ENCODE data around the gene SPEG. TPM values are rescaled to one million over a fixed set of nuclear protein-coding genes. Genes with fewer than 3 reads are reported as not detected.
A peak's percentile ranks its signal among the peaks of the same experiment; 100 is the strongest.

SPEG gene
- total RNA-seq, 3 donors from 2014 or later = 0.32 to 36.6 (median 21.0) TPM

DNA sequence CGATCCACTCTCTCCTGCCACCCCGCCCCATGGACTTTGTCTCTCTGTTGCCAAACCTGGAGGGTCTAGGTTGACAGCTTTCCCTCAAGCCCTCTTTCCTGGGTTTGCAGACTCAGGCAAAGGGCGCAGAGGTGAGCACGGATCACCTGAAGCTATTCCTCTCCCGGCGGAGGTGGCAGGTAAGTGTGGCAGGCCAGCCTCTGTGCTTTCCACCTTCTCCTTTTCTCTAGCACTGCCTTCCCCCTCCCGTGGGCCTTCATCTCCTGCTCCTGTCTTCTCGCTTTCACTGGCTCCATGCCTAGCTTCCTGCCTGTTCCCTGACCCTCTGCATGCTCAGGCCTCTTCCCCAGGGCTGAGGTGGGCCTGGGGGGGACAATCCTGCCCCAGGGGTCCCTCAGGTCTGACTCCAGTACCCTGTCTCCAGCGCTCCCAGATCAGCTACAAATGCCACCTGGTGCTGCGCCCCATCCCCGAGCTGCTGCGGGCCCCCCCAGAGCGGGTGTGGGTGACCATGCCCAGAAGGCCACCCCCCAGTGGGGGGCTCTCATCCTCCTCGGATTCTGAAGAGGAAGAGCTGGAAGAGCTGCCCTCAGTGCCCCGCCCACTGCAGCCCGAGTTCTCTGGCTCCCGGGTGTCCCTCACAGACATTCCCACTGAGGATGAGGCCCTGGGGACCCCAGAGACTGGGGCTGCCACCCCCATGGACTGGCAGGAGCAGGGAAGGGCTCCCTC is 48.2 kb downstream of the SPEG start:
- H3K36me3 ChIP-seq = no peaks in the 10 kb centered on the region
- no peak overlapping the region for H3K27ac ChIP-seq
- H3K4me1 ChIP-seq = no peaks in the 10 kb centered on the region
- H3K4me3 ChIP-seq = no peak overlapping the region
- no peak for DNase-seq (ENCODE audit: low spot score in 2 of 2)
- intact Hi-C loops (cut with DNase I; ENCODE audit: low total_unique reads) = no loop called here
- no peaks in the 10 kb centered on the region for H3K9me3 ChIP-seq
- peaks cover 4 to 9% of the 10 kb centered on the region in 2 donors for H3K27me3 ChIP-seq
- TF ChIP-seq POLR2A (IDR thresholded peaks at IDR 0.05) (no peak), POLR2AphosphoS5 (IDR thresholded peaks at IDR 0.05) (no peak)
- TF ChIP-seq, protein P1, sequence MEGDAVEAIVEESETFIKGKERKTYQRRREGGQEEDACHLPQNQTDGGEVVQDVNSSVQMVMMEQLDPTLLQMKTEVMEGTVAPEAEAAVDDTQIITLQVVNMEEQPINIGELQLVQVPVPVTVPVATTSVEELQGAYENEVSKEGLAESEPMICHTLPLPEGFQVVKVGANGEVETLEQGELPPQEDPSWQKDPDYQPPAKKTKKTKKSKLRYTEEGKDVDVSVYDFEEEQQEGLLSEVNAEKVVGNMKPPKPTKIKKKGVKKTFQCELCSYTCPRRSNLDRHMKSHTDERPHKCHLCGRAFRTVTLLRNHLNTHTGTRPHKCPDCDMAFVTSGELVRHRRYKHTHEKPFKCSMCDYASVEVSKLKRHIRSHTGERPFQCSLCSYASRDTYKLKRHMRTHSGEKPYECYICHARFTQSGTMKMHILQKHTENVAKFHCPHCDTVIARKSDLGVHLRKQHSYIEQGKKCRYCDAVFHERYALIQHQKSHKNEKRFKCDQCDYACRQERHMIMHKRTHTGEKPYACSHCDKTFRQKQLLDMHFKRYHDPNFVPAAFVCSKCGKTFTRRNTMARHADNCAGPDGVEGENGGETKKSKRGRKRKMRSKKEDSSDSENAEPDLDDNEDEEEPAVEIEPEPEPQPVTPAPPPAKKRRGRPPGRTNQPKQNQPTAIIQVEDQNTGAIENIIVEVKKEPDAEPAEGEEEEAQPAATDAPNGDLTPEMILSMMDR (IDR thresholded peaks at IDR 0.05) = no peak

DNA sequence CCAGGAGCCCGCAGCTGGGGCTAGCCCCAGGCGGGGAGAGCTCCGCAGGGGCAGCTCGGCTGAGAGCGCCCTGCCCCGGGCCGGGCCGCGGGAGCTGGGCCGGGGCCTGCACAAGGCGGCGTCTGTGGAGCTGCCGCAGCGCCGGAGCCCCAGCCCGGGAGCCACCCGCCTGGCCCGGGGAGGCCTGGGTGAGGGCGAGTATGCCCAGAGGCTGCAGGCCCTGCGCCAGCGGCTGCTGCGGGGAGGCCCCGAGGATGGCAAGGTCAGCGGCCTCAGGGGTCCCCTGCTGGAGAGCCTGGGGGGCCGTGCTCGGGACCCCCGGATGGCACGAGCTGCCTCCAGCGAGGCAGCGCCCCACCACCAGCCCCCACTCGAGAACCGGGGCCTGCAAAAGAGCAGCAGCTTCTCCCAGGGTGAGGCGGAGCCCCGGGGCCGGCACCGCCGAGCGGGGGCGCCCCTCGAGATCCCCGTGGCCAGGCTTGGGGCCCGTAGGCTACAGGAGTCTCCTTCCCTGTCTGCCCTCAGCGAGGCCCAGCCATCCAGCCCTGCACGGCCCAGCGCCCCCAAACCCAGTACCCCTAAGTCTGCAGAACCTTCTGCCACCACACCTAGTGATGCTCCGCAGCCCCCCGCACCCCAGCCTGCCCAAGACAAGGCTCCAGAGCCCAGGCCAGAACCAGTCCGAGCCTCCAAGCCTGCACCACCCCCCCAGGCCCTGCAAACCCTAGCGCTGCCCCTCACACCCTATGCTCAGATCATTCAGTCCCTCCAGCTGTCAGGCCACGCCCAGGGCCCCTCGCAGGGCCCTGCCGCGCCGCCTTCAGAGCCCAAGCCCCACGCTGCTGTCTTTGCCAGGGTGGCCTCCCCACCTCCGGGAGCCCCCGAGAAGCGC is 49.1 kb downstream of the SPEG start:
- Histone ChIP-seq H3K9me3 (no peaks in the 10 kb centered on the region), H3K4me3 (peak overlapping the region; percentile 10 to 42 (median 27)), H3K27ac (no peak overlapping the region), H3K27me3 (peaks cover 4 to 9% of the 10 kb centered on the region in 2 donors), H3K36me3 (no peaks in the 10 kb centered on the region), H3K4me1 (no peaks in the 10 kb centered on the region)
- intact Hi-C loops (cut with DNase I; ENCODE audit: low total_unique reads) = no loop called here
- no peak for DNase-seq (ENCODE audit: low spot score in 2 of 2)
- TF ChIP-seq, protein P1 (IDR thresholded peaks at IDR 0.05) = no peak
- TF ChIP-seq POLR2A (IDR thresholded peaks at IDR 0.05) = no peak
- no peak for TF ChIP-seq POLR2AphosphoS5 (IDR thresholded peaks at IDR 0.05)

DNA sequence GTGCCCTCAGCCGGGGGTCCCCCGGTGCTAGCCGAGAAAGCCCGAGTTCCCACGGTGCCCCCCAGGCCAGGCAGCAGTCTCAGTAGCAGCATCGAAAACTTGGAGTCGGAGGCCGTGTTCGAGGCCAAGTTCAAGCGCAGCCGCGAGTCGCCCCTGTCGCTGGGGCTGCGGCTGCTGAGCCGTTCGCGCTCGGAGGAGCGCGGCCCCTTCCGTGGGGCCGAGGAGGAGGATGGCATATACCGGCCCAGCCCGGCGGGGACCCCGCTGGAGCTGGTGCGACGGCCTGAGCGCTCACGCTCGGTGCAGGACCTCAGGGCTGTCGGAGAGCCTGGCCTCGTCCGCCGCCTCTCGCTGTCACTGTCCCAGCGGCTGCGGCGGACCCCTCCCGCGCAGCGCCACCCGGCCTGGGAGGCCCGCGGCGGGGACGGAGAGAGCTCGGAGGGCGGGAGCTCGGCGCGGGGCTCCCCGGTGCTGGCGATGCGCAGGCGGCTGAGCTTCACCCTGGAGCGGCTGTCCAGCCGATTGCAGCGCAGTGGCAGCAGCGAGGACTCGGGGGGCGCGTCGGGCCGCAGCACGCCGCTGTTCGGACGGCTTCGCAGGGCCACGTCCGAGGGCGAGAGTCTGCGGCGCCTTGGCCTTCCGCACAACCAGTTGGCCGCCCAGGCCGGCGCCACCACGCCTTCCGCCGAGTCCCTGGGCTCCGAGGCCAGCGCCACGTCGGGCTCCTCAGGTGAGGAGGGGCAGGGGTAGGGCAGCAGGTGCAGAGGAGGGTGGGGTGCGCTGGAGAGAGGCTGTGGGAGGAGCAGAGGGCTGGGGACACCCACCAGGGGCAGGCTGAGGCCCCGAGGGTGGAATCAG is 49.9 kb downstream of the SPEG start:
- no peak for TF ChIP-seq POLR2A (IDR thresholded peaks at IDR 0.05)
- TF ChIP-seq POLR2AphosphoS5 (IDR thresholded peaks at IDR 0.05) = no peak
- TF ChIP-seq, protein P1 (IDR thresholded peaks at IDR 0.05) = no peak
- H3K36me3 ChIP-seq = no peaks in the 10 kb centered on the region
- intact Hi-C loops (cut with DNase I; ENCODE audit: low total_unique reads) = no loop called here
- H3K27me3 ChIP-seq = peaks cover 4 to 9% of the 10 kb centered on the region in 2 donors
- no peak overlapping the region for H3K27ac ChIP-seq
- no peaks in the 10 kb centered on the region for H3K4me1 ChIP-seq
- DNase-seq (ENCODE audit: low spot score in 2 of 2) = no peak
- H3K9me3 ChIP-seq = no peaks in the 10 kb centered on the region
- H3K4me3 ChIP-seq = peak overlapping the region; percentile 10 to 42 (median 27)

DNA sequence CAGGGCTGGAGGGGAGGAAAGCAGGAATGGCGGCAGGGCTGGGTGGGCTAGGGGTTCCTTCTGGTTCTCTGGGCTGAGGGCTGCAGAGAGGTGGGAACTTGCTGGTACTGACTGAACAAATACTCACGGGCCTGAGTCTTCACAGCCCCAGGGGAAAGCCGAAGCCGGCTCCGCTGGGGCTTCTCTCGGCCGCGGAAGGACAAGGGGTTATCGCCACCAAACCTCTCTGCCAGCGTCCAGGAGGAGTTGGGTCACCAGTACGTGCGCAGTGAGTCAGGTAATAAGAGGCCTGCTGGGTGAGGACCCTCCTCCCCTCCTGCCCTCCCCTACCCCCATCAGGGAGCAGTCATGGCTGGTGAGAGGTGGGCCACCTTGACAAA is 50.5 kb downstream of the SPEG start:
- peak overlapping the region in 1 of 3 donors; percentile 42 for H3K4me3 ChIP-seq
- H3K27ac ChIP-seq = no peak overlapping the region
- H3K4me1 ChIP-seq = no peaks in the 10 kb centered on the region
- TF ChIP-seq POLR2AphosphoS5 (IDR thresholded peaks at IDR 0.05) = no peak
- TF ChIP-seq, protein P1 (IDR thresholded peaks at IDR 0.05) = no peak
- TF ChIP-seq POLR2A (IDR thresholded peaks at IDR 0.05) = no peak
- H3K9me3 ChIP-seq = no peaks in the 10 kb centered on the region
- no peak for DNase-seq (ENCODE audit: low spot score in 2 of 2)
- intact Hi-C loops (cut with DNase I; ENCODE audit: low total_unique reads) = no loop called here
- no peaks in the 10 kb centered on the region for H3K36me3 ChIP-seq
- peaks cover 4 to 9% of the 10 kb centered on the region in 2 donors for H3K27me3 ChIP-seq
